22Rv1 (cell line): ENCODE results near the gene FBXL16.

ENCODE experiments used
- H3K27ac ChIP-seq: fragments of 450-650 bp; 2 replicates; pipeline ENCODE4 v1.5.1; 2017
- CTCF ChIP-seq: fragments of 450-650 bp; IDR thresholded peaks from 2 replicates; pipeline ENCODE4 v1.5.1; 2017; ENCODE audit warnings: mild to moderate bottlenecking
- ZFX ChIP-seq: fragments of 450-650 bp; IDR thresholded peaks from 2 replicates; pipeline ENCODE4 v1.6.1; 2017; ENCODE audit warnings: antibody characterized with exemption, borderline replicate concordance

Gene FBXL16

GRCh38 chr16:678209-678857 lies 27.3 kb downstream of the FBXL16 start:
- peak overlapping the region; percentile 98 for H3K27ac ChIP-seq
- TF ChIP-seq CTCF: no peak
- no peak for TF ChIP-seq ZFX

GRCh38 chr16:677316-678190 lies 28.0 kb downstream of the FBXL16 start:
- TF ChIP-seq ZFX (no peak), CTCF (no peak)
- H3K27ac ChIP-seq: peak overlapping the region; percentile 98

- TF ChIP-seq ZFX: no peak
- no peak for TF ChIP-seq CTCF
- H3K27ac ChIP-seq: peak overlapping the region; percentile 98; the same call in 1 of the 2 replicates
Observed at GRCh38 chr16:676913-677312, 28.7 kb downstream of the FBXL16 start.

GRCh38 chr16:676565-676902 lies 29.1 kb downstream of the FBXL16 start:
- TF ChIP-seq ZFX: no peak
- TF ChIP-seq CTCF: no peak
- peak overlapping the region; percentile 82 for H3K27ac ChIP-seq

GRCh38 chr16:675884-676564 lies 29.6 kb downstream of the FBXL16 start:
- TF ChIP-seq ZFX (no peak), CTCF (no peak)
- H3K27ac ChIP-seq: peak overlapping the region; percentile 82

- TF ChIP-seq ZFX (no peak), CTCF (peak; percentile 14)
- peak within 1 kb of the TSS; percentile 82 for H3K27ac ChIP-seq
Observed at GRCh38 chr16:674968-675883, 30.4 kb downstream of the FBXL16 start, which contains the start of gene RHBDL1. RHBDL1 (plus strand) TSS chr16:675671; CDS start chr16:675791, 120 bp downstream.
